Sigmoid colon (tissue), 4 donors: Measurements from ENCODE around the gene TMEM141.

ENCODE experiments used
- CTCF ChIP-seq, 4 experiments: fragments of 450-650 bp in 3 of 4; fragments of 200-600 bp in 1 of 4; IDR thresholded peaks; one replicate each; pipeline ENCODE4 v1.5.1; 2016 to 2019; ENCODE audit warnings: antibody characterized with exemption in 4 of 4, mild to moderate bottlenecking in 3 of 4, moderate library complexity in 2 of 4
- EP300 ChIP-seq, 4 donors: sonication (generic); formaldehyde crosslinking; IDR thresholded peaks; one replicate each; pipeline ENCODE4 v1.6.1; 2017; ENCODE audit warnings: antibody characterized with exemption in 4 of 4
- POLR2A ChIP-seq, 2 donors: fragments of 450-650 bp; IDR thresholded peaks; one replicate each; pipeline ENCODE4 v1.6.1; 2016; ENCODE audit warnings: antibody characterized with exemption in 2 of 2, mild to moderate bottlenecking in 2 of 2, moderate library complexity in 2 of 2

GRCh38 chr9:136803551-136804508, 12.7 kb downstream of the TMEM141 start:
- TF ChIP-seq CTCF (IDR thresholded peaks at IDR 0.05) (no peak), EP300 (IDR thresholded peaks at IDR 0.05) (no peak), POLR2A (IDR thresholded peaks at IDR 0.05) (no peak)
